PC-9 (cell line): Measurements from ENCODE around the gene DNAJC15. TPM values are rescaled to one million over a fixed set of nuclear protein-coding genes. Genes with fewer than 3 reads are reported as not detected.

Source experiments
- BruUV-seq: library from RNA; stranded (reverse); fragments of 400-500 nt; replicated peaks from 2 replicates; lab custom pipeline; 2021; lab: Mats Ljungman, UMichigan
- CTCF ChIA-PET: fragments of 300-600 bp; sonication (Branson Sonifier 250); formaldehyde crosslinking; loops from one replicate; lab custom pipeline; 2022; ENCODE audit warnings: antibody characterized with exemption; lab: Charles Lee
- POLR2A ChIA-PET: fragments of 300-600 bp; sonication (Branson Sonifier 250); formaldehyde crosslinking; loops from one replicate; lab custom pipeline; 2022; ENCODE audit warnings: antibody characterized with exemption; ENCODE audit not compliant: unreplicated experiment; lab: Charles Lee
- DNase-seq, 2 experiments: peaks; one replicate each; pipeline versions ENCODE4 v3.0.0 to v3.0.0-alpha.2; 2015 to 2022; ENCODE audit warnings: mixed read lengths in 1 of 2
- H2AFZ ChIP-seq: fragments of 200-600 bp; sonication (generic); 2 replicates; pipeline ENCODE4 v1.8.1; 2017; ENCODE audit warnings: antibody characterized with exemption
- H3F3A ChIP-seq: fragments of 200-600 bp; sonication (generic); 2 replicates; pipeline ENCODE4 v1.8.1; 2017; ENCODE audit warnings: antibody characterized with exemption, mild to moderate bottlenecking, low read depth; ENCODE audit not compliant: insufficient read depth
- H3K27ac ChIP-seq: fragments of 200-600 bp; sonication (generic); 2 replicates; pipeline ENCODE4 v1.6.1; 2016; ENCODE audit warnings: mixed run types
- H3K27me3 ChIP-seq: fragments of 200-600 bp; sonication (generic); 2 replicates; pipeline ENCODE4 v1.6.1; 2016; ENCODE audit warnings: low read depth, mixed run types; ENCODE audit not compliant: insufficient read depth
- H3K36me3 ChIP-seq: fragments of 200-600 bp; sonication (generic); 2 replicates; pipeline ENCODE4 v1.6.1; 2016; ENCODE audit warnings: low read depth, mixed run types
- H3K4me1 ChIP-seq: fragments of 200-600 bp; sonication (generic); replicated peaks from 2 replicates; pipeline ENCODE4 v1.6.1; 2016; ENCODE audit warnings: mixed run types; ENCODE audit not compliant: insufficient read depth
- H3K4me2 ChIP-seq: fragments of 200-600 bp; sonication (generic); 2 replicates; pipeline ENCODE4 v1.6.1; 2017; ENCODE audit warnings: mixed run types
- H3K4me3 ChIP-seq: fragments of 200-600 bp; sonication (generic); 2 replicates; pipeline ENCODE4 v1.6.1; 2016; ENCODE audit warnings: mixed run types
- H3K79me2 ChIP-seq: fragments of 200-600 bp; sonication (generic); 2 replicates; pipeline ENCODE4 v1.6.1; 2017; ENCODE audit warnings: low read depth, mixed run types
- H3K9me2 ChIP-seq: fragments of 200-600 bp; sonication (generic); 2 replicates; pipeline ENCODE4 v1.8.1; 2017; ENCODE audit warnings: mild to moderate bottlenecking; ENCODE audit not compliant: insufficient read depth
- H3K9me3 ChIP-seq: fragments of 200-600 bp; sonication (generic); 2 replicates; pipeline ENCODE4 v1.8.1; 2016; ENCODE audit warnings: low read depth; ENCODE audit not compliant: insufficient read depth
- H4K20me1 ChIP-seq: fragments of 200-600 bp; sonication (generic); 2 replicates; pipeline ENCODE4 v1.8.1; 2017; ENCODE audit not compliant: insufficient read depth
- EZH2 ChIP-seq: fragments of 200-600 bp; sonication (generic); IDR thresholded peaks from 2 replicates; pipeline ENCODE4 v1.8.0; 2017; ENCODE audit warnings: antibody characterized with exemption, low read depth
- intact Hi-C: fragments of 100-400 bp; cut with micrococcal nuclease; formaldehyde crosslinking; loops from one replicate; pipeline ENCODE4 v1.10.0; 2022; ENCODE audit not compliant: unreplicated experiment
- total RNA-seq: library from RNA; stranded (reverse); gene quantifications from 2 replicates; pipeline ENCODE4 v1.2.3, GENCODE V29; 2021
- TF ChIP-seq, protein P1 (sequence below): fragments of 200-600 bp; sonication (generic); conservative IDR thresholded peaks from 2 replicates; pipeline ENCODE4 v1.6.1; 2017; ENCODE audit warnings: mixed run types, antibody characterized with exemption, mild to moderate bottlenecking, moderate library complexity

DNAJC15 gene
- total RNA-seq, 1 experiment from 2014 or later = 14.8 TPM

DNA sequence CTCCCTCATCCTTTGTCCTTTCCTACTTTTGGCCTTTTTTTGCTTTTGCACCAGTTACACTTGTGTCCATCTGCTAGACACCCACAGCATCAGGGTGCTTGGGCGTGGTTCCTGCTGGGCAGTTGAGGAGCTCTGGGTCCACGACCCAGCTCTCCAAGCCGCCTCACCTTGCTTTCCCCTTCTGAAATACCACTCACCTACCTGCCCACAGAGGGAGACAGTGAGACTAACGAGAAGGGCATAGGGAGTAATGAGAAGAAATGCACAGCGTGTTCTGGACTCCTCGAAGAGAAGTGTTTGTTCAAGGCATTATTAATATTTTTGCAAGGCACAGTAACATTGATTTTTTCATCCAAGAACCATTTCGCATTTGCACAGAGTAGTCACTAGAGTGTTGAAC is 92.9 kb downstream of the DNAJC15 start:
- Histone ChIP-seq H3K27me3 (no peaks in the 10 kb centered on the region), H3K27ac (no peak overlapping the region), H3K79me2 (no peaks in the 10 kb centered on the region), H3K36me3 (no peaks in the 10 kb centered on the region), H3F3A (no peaks in the 10 kb centered on the region), H2AFZ (no peak overlapping the region), H4K20me1 (no peaks in the 10 kb centered on the region), H3K9me3 (no peaks in the 10 kb centered on the region), H3K4me2 (no peak overlapping the region), H3K4me3 (no peak overlapping the region), H3K4me1 (no peaks in the 10 kb centered on the region), H3K9me2 (no peaks in the 10 kb centered on the region)
- DNase-seq = no peak
- POLR2A ChIA-PET = no interaction called here
- BruUV-seq = no TSS peak
- CTCF ChIA-PET = no interaction called here
- no peak for TF ChIP-seq EZH2
- TF ChIP-seq, protein P1, sequence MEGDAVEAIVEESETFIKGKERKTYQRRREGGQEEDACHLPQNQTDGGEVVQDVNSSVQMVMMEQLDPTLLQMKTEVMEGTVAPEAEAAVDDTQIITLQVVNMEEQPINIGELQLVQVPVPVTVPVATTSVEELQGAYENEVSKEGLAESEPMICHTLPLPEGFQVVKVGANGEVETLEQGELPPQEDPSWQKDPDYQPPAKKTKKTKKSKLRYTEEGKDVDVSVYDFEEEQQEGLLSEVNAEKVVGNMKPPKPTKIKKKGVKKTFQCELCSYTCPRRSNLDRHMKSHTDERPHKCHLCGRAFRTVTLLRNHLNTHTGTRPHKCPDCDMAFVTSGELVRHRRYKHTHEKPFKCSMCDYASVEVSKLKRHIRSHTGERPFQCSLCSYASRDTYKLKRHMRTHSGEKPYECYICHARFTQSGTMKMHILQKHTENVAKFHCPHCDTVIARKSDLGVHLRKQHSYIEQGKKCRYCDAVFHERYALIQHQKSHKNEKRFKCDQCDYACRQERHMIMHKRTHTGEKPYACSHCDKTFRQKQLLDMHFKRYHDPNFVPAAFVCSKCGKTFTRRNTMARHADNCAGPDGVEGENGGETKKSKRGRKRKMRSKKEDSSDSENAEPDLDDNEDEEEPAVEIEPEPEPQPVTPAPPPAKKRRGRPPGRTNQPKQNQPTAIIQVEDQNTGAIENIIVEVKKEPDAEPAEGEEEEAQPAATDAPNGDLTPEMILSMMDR = no peak
- intact Hi-C loops = no loop called here

DNA sequence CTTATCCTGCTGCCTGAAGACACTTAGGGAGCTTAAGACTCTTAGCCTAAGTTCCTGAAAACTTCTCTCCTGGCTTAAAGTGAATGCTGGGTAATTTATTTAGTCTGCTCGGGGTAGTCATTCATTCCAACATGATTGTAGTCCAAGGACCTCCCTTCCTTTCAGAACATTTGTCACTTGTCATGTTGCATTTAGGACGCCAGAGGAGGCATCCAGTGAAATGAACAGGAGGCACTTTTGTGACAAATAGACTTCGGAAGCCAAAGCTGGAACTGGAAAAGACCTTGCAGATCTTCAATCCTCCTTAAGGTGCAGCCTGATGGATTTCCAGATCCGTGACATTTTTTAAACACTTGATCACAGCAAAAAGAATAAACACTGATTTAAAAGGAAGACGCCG is 95.1 kb downstream of the DNAJC15 start:
- H3K27ac ChIP-seq = no peak overlapping the region
- intact Hi-C loops = no loop called here
- ChIA-PET CTCF (no interaction called here), POLR2A (no interaction called here)
- no peaks in the 10 kb centered on the region for H3K4me1 ChIP-seq
- H3K9me2 ChIP-seq = no peaks in the 10 kb centered on the region
- TF ChIP-seq, protein P1 = no peak
- TF ChIP-seq EZH2 = no peak
- no peaks in the 10 kb centered on the region for H3K79me2 ChIP-seq
- no peaks in the 10 kb centered on the region for H3K36me3 ChIP-seq
- no peak overlapping the region for H2AFZ ChIP-seq
- H3K27me3 ChIP-seq = no peaks in the 10 kb centered on the region
- no TSS peak for BruUV-seq
- no peaks in the 10 kb centered on the region for H3K9me3 ChIP-seq
- no peak for DNase-seq
- no peak overlapping the region for H3K4me2 ChIP-seq
- no peak overlapping the region for H3K4me3 ChIP-seq
- H4K20me1 ChIP-seq = no peaks in the 10 kb centered on the region
- no peaks in the 10 kb centered on the region for H3F3A ChIP-seq

DNA sequence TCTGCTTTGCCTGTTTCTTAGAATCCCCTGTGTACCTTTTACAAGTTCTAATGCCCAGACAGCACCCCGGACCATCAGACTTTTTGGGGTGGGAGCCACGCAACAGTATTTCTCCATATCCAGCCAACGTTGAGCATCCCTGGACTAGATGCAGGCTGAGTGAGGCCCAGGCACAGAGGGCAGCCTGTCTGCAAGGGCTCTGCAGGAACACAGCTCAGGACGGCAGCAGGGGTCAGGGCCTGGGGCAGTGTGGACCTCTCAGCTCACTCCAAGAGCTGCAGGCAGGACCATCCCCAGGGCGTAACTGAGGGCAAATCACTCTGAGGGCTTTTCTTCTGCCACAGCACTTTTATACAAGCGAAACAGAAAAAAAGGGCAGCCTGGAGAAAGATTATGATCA is 95.8 kb downstream of the DNAJC15 start:
- ChIA-PET CTCF (no interaction called here), POLR2A (no interaction called here)
- Histone ChIP-seq H3K36me3 (no peaks in the 10 kb centered on the region), H4K20me1 (no peaks in the 10 kb centered on the region), H3K4me2 (no peak overlapping the region), H3F3A (no peaks in the 10 kb centered on the region), H3K9me2 (no peaks in the 10 kb centered on the region), H3K79me2 (no peaks in the 10 kb centered on the region), H3K4me3 (no peak overlapping the region), H3K4me1 (no peaks in the 10 kb centered on the region), H3K27me3 (no peaks in the 10 kb centered on the region), H3K27ac (no peak overlapping the region), H2AFZ (no peak overlapping the region), H3K9me3 (no peaks in the 10 kb centered on the region)
- BruUV-seq = no TSS peak
- no peak for TF ChIP-seq EZH2
- TF ChIP-seq, protein P1 = no peak
- DNase-seq = no peak
- intact Hi-C loops = no loop called here
